Measurements from ENCODE around the gene RBSN.

RBSN gene

DNA sequence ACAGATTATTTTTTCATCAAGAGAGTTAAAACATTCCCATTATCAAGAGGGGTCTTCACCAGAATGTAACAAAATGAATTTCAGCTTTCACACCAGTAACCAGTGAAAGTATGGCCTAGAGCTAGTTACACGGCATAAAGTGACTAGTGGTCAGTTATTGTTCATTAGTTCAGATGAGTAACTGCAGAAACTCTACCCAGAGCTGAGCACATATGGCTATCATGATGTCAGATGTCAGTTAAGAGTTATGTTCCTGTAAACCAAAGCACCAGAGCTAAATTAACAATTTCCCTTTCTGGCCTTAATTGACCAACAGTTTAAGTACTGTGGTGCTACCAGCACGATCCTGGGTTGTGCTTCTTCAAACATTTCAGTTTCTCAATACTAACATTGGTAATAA lies 27.2 kb downstream of the RBSN start:
- Histone ChIP-seq H3K36me3 (ENCODE audit: low read length) (peaks cover 4% of the 10 kb centered on the region; the same call in 1 of the 2 replicates), H3K9me3 (ENCODE audit: insufficient read depth, low read length) (no peaks in the 10 kb centered on the region), H3F3A (ENCODE audit: insufficient read depth) (0 out of 2 replicates have a peak, but pooled peaks cover under 1% of the 10 kb centered on the region), H3K9me2 (replicated peaks; ENCODE audit: insufficient read depth, low read length) (no peaks in the 10 kb centered on the region), H4K20me1 (ENCODE audit: low read depth, low read length) (no peaks in the 10 kb centered on the region), H3K27ac (ENCODE audit: low read depth, low read length) (no peak overlapping the region), H2AFZ (ENCODE audit: low read depth, low read length, severe bottlenecking) (no peak overlapping the region), H3K4me2 (ENCODE audit: low read depth, low read length, poor library complexity, severe bottlenecking) (no peak overlapping the region), H3K4me3 (ENCODE audit: insufficient read depth, low read length, poor library complexity, severe bottlenecking) (no peak overlapping the region), H3K27me3 (ENCODE audit: low read length) (no peaks in the 10 kb centered on the region), H3K9ac (ENCODE audit: low read length) (no peak overlapping the region), H3K79me2 (ENCODE audit: insufficient read depth, low read length) (no peaks in the 10 kb centered on the region)
- no peak for TF ChIP-seq EZH2phosphoT487 (conservative IDR thresholded peaks at IDR 0.05; ENCODE audit: low read length)
- TF ChIP-seq, protein P1, sequence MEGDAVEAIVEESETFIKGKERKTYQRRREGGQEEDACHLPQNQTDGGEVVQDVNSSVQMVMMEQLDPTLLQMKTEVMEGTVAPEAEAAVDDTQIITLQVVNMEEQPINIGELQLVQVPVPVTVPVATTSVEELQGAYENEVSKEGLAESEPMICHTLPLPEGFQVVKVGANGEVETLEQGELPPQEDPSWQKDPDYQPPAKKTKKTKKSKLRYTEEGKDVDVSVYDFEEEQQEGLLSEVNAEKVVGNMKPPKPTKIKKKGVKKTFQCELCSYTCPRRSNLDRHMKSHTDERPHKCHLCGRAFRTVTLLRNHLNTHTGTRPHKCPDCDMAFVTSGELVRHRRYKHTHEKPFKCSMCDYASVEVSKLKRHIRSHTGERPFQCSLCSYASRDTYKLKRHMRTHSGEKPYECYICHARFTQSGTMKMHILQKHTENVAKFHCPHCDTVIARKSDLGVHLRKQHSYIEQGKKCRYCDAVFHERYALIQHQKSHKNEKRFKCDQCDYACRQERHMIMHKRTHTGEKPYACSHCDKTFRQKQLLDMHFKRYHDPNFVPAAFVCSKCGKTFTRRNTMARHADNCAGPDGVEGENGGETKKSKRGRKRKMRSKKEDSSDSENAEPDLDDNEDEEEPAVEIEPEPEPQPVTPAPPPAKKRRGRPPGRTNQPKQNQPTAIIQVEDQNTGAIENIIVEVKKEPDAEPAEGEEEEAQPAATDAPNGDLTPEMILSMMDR (IDR thresholded peaks at IDR 0.05; ENCODE audit: insufficient read depth, low read length, poor library complexity, severe bottlenecking): no peak

DNA sequence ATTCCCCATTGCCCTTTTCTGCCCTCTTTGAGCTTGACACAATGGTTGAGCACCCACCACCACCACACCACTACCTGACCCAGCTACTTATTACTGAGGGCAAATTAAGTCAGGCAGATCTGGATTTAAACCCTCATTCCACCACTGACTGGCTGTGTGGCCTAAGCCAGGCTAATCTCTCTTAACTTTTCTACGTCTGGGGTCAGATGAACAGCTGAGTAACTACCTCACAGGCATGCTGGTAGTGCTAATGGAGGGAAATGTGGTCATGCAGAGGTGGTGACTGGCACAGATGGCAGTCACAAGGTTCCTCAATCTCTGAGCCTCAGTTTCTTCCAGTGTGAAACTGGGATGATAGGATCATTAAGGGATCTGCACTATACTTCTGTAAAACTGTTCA lies 29.5 kb downstream of the RBSN start:
- Histone ChIP-seq H3K9ac (ENCODE audit: low read length) (no peak overlapping the region), H3K4me2 (ENCODE audit: low read depth, low read length, poor library complexity, severe bottlenecking) (no peak overlapping the region), H4K20me1 (ENCODE audit: low read depth, low read length) (no peaks in the 10 kb centered on the region), H3K9me3 (ENCODE audit: insufficient read depth, low read length) (no peaks in the 10 kb centered on the region), H3K27me3 (ENCODE audit: low read length) (no peaks in the 10 kb centered on the region), H3K79me2 (ENCODE audit: insufficient read depth, low read length) (peaks cover 6% of the 10 kb centered on the region), H3F3A (ENCODE audit: insufficient read depth) (0 out of 2 replicates have a peak, but pooled peaks cover 5% of the 10 kb centered on the region), H2AFZ (ENCODE audit: low read depth, low read length, severe bottlenecking) (no peak overlapping the region), H3K4me3 (ENCODE audit: insufficient read depth, low read length, poor library complexity, severe bottlenecking) (no peak overlapping the region), H3K9me2 (replicated peaks; ENCODE audit: insufficient read depth, low read length) (no peaks in the 10 kb centered on the region), H3K27ac (ENCODE audit: low read depth, low read length) (no peak overlapping the region), H3K36me3 (ENCODE audit: low read length) (no peaks in the 10 kb centered on the region)
- TF ChIP-seq, protein P1 (IDR thresholded peaks at IDR 0.05; ENCODE audit: insufficient read depth, low read length, poor library complexity, severe bottlenecking): no peak
- TF ChIP-seq EZH2phosphoT487 (conservative IDR thresholded peaks at IDR 0.05; ENCODE audit: low read length): no peak

DNA sequence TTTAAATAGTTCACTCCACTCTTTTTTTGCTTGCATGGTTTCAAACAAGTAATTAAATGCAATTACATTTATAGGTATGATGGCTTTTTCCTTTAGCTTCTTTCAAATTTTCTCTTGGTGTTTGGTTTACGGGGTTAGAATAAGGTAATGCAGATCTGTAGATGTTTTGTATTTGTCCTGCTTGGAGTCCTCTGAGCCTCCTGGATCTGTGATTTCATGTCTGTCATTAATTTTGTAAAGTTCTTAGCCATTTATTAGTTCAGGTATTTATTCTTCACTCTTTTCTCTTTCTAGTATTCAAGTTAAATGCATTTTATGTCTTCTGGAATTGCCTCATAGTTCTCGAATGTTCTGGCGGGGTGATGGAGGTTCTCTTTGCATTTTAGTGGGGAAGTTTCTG lies 32.5 kb downstream of the RBSN start:
- no peak overlapping the region for H2AFZ ChIP-seq (ENCODE audit: low read depth, low read length, severe bottlenecking)
- H4K20me1 ChIP-seq (ENCODE audit: low read depth, low read length): no peaks in the 10 kb centered on the region; the same call in 1 of the 2 replicates
- TF ChIP-seq, protein P1 (IDR thresholded peaks at IDR 0.05; ENCODE audit: insufficient read depth, low read length, poor library complexity, severe bottlenecking): no peak
- peaks cover 24% of the 10 kb centered on the region for H3K79me2 ChIP-seq (ENCODE audit: insufficient read depth, low read length)
- no peak overlapping the region for H3K4me3 ChIP-seq (ENCODE audit: insufficient read depth, low read length, poor library complexity, severe bottlenecking)
- no peak overlapping the region for H3K27ac ChIP-seq (ENCODE audit: low read depth, low read length)
- no peaks in the 10 kb centered on the region for H3K9me3 ChIP-seq (ENCODE audit: insufficient read depth, low read length)
- H3F3A ChIP-seq (ENCODE audit: insufficient read depth): 0 out of 2 replicates have a peak, but pooled peaks cover 5% of the 10 kb centered on the region
- no peak overlapping the region for H3K4me2 ChIP-seq (ENCODE audit: low read depth, low read length, poor library complexity, severe bottlenecking)
- H3K36me3 ChIP-seq (ENCODE audit: low read length): no peaks in the 10 kb centered on the region
- no peaks in the 10 kb centered on the region for H3K27me3 ChIP-seq (ENCODE audit: low read length)
- H3K9me2 ChIP-seq (replicated peaks; ENCODE audit: insufficient read depth, low read length): no peaks in the 10 kb centered on the region
- no peak overlapping the region for H3K9ac ChIP-seq (ENCODE audit: low read length)

All from SU-DHL-6 (cell line).